ENCODE measurements around the gene MSRB3.

- TF ChIP-seq CTCF (conservative IDR thresholded peaks at IDR 0.05; ENCODE audit: low read depth, low read length) (no peak), EZH2 (IDR thresholded peaks at IDR 0.05; ENCODE audit: low read length, unreplicated experiment) (no peak)
These were observed 113.2 kb downstream of the MSRB3 start for GRCh38 chr12:65391711-65392110.

All from PC-3 (cell line).